ENCODE data around the gene CORO1C.

- no peak for TF ChIP-seq CTCF (IDR thresholded peaks at IDR 0.05; ENCODE audit: low read depth, low read length, missing input control)
- TF ChIP-seq RAD21 (IDR thresholded peaks at IDR 0.05): no peak
- no peak for TF ChIP-seq TAF1 (conservative IDR thresholded peaks at IDR 0.05)
- TF ChIP-seq EGR1 (IDR thresholded peaks at IDR 0.05; ENCODE audit: low read depth in 2 of 2): no peak
- no peak for TF ChIP-seq ATF3 (IDR thresholded peaks at IDR 0.05)
- TF ChIP-seq SP1 (IDR thresholded peaks at IDR 0.05): no peak
- no peak for TF ChIP-seq JUND (IDR thresholded peaks at IDR 0.05)
- no peak for TF ChIP-seq FOXA1 (IDR thresholded peaks at IDR 0.05)
- TF ChIP-seq ZBTB33 (IDR thresholded peaks at IDR 0.05): no peak
These were observed 92.1 kb downstream of the CORO1C start for GRCh38 chr12:108638997-108639822.

All from liver (tissue), 3 donors.